GM19238 (cell line): Measurements from ENCODE around the gene ANO10.

ENCODE experiments used
- DNase-seq: peaks from one replicate; pipeline ENCODE4 v3.0.0; 2011; ENCODE audit warnings: low spot score; ENCODE audit not compliant: insufficient read length

Gene ANO10

GRCh38 chr3:43349716-43350115, 272.1 kb downstream of the ANO10 start:
- DNase-seq: no peak

DNA sequence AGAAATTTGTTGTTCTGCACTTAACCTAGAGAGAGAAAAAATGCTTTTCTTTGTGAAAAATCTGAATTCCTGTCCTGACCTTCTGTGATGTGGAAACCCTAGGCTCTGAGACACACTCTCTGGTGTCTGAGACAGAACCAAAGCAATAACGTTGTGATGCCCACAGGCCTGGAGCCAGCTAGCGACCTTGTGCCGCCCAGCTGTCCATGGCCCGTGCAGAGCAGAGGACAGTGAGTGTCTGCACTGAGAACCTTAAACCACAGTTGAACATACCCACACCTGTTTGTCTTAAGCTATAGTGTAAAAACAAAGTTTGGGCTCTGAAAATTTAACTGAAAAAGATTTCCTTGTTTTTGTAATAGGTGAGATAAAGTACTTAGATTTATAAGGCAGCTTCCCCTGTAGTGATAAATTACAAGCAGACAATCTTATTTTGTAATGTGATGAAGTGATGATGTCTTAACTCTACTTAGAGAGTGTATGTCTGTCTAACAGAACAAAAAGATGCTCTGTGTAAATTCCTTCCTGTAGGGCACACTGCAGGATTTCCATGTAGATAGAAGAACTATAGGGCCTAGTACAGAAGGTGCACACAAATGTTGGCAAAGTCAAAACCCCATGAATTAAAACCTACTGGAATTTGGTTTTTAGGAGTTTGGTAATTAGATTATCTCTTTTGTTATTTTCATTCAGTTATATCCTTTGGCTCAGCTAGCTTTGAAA, 272.8 kb downstream of the ANO10 start:
- DNase-seq: no peak

- DNase-seq: no peak
These were observed 273.5 kb downstream of the ANO10 start for GRCh38 chr3:43348350-43348749.

GRCh38 chr3:43347774-43348173, 274.0 kb downstream of the ANO10 start:
- DNase-seq: no peak

DNA sequence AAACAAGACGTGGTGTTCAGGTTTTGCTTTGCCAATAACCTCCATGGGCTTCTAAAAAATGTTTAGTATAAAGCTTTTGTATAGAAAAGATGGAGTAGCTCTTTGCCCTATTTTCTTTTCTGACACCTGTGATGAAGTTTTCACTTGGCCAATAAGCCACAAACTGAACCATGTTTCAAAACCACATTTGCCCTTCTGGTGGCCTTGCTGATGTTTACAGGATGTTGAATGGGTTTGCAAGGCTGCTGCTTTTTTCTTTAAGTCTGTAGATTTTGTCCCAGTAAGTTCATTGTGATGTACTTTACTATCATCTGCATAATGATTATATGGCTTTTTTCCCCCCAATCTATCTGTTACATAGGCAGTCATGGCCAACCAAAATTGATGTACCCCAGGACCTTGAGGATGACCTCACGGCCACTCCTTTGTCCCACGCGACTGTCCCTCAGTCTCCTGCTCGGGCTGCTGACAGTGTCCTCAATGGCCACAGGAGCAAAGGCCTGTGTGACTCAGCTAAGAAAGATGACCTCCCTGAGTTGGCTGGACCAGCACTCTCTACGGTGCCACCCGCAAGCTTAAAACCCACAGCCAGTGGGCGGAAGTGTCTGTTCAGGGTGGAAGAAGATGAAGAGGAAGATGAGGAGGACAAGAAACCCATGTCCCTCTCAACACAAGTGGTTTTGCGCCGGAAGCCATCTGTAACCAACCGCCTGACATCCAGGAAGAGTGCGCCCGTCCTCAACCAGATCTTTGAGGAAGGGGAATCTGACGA, 274.6 kb downstream of the ANO10 start:
- no peak for DNase-seq

DNA sequence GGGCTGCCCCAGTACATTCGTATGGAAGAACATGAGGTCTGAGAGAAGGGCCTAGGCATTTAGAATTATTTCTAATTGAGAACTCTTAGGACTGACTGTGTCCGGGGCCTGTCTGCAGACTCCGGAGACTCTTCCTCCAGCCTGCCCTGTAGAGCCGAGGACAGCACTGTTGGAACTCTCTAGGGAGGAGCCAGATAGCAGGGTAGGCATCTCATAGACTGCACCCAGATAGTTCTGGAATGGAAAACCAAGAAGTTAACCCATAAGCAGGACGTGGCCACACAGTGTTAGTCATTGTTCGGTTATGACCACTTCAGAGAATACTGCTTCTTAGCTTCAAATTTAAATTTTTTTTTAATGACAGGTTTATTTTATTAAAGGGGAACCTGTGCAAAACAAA, 275.9 kb downstream of the ANO10 start:
- DNase-seq: no peak

DNA sequence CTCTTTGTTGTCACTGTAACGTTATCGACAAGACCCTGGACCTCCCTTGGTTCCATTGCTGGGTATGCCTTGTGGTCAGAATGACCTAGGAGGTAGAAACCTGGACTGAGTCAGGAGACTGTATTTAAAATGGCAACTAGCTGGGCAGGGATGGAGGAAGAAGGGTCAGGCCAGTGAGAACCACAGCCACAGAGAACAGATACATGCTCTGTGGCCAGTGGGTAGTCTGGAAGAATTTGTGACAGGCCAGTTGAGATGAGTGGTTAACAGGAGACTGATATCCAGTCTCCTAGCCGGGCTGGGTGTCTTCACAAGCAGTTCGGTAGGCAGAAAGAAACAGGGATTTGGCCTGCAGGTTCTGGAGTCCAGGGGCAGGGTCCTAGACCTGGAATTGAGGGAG, 276.6 kb downstream of the ANO10 start:
- no peak for DNase-seq

- DNase-seq: no peak
These were observed 277.3 kb downstream of the ANO10 start for GRCh38 chr3:43344520-43344919.

DNA sequence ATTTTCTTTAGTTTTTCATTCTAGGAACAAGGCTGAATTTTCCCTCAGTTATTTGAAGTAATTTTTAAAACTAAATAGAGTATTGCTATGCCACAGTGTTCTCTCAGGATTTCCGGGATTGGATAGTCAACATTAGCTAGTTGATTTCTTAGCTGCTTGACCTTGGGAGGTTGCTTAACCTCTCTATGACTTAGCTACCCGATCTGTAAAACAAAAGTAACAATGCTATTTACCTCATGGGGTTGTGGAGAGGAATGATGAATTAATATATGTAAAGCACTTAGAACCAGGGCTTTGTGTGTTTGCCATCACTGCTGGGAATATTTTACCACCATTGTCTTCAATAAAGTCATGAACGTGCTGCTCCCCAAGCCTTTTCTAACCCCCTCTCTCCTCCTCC, 278.0 kb downstream of the ANO10 start:
- DNase-seq: no peak

DNA sequence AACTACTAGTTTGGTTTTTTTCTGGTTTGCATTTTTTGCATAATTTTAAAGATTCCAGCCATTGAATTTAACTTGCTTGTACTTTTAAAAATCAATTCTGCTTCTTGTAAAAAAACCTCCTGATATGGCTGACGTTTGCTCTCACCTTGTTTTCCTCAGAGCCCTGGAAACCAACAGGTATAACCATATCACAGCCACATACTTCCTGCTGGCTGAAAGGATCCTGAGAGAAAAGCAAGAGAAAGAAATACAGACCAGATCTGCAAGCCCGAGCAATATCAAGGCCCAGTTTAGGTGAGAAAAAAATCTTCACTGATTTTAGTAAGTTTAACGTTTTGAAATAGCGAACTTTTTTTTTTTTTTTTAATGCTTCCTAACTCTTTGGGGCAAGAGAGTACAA, 278.6 kb downstream of the ANO10 start:
- DNase-seq: no peak

DNA sequence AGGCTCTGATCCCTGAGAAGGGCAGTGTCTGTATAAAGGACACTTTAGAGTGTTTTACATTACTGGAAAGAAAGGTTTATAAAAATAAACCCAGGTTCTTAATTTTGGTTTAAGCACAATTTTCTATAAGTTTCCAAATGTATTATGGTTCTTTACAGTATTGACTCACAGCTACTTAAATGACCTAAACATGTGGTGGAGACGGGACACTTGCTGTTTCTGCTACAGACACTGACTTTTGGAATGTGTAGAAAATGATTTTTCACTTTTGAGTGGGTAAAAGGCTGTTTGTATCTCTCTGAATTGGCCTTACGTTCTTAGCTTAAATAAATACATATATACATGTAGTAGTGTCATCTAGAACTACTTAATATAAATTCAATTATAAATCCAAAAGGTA, 280.0 kb downstream of the ANO10 start:
- DNase-seq: no peak

- DNase-seq: no peak
These were observed 281.4 kb downstream of the ANO10 start for GRCh38 chr3:43340403-43340802.

DNA sequence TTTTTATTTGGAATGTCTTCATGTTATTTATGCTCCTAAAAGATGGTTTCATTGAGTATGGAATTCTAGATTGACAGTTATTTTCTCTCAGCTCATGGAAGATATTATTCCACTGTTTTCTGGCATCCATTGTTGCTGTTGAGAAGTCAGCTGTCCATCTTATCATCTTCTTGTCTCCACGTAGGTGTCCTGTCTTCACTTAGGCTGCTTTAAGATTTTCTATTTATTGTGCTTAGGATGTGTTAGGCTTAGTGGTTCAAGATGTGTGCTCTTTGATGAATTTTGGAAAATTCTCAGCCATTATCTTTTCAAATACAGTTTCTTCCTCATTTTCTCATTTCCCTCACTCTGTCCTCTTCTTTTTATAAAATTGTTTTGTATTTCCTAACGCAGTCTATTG, 283.5 kb downstream of the ANO10 start:
- no peak for DNase-seq

- no peak for DNase-seq
These were observed 286.0 kb downstream of the ANO10 start for GRCh38 chr3:43335799-43336198.

DNA sequence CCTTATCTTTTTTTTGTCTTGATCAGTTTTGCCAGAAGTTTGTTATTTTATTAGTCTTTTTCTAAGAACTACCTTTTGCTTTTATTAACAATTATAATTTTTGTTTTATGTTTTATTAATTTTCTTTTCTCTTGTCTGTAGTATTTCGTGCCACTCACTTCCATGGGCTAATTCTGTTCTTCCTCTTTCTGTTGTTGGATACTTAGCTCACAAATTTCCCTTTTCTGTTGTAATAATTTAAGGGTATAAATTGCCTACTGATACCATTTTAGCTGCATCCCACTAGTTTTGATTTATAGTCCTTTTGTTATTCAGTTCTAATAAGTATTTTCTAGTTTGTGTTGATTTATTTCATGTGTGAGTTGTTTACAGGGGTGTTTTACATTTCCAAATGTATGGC, 286.8 kb downstream of the ANO10 start:
- DNase-seq: no peak

GRCh38 chr3:43331381-43331780, 290.4 kb downstream of the ANO10 start:
- DNase-seq: no peak

DNA sequence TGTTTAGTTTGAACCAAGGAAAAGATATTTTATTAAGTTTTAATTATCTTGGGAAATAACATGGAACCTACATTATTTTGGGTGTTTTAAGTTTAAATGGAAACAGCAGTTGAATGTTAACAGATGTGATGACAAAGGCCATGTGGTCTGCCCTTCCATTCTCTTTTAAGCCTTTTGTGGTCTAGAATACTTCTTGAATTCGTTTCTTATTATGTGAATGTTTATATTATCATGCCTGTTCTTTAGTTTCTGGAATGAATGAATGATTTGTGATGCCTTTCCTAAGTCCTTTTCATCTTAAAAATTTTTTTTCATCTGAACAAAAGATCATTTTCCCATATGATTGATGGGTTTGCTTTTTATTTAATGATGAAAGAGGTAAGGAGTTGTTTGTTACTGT, 290.8 kb downstream of the ANO10 start:
- no peak for DNase-seq

DNA sequence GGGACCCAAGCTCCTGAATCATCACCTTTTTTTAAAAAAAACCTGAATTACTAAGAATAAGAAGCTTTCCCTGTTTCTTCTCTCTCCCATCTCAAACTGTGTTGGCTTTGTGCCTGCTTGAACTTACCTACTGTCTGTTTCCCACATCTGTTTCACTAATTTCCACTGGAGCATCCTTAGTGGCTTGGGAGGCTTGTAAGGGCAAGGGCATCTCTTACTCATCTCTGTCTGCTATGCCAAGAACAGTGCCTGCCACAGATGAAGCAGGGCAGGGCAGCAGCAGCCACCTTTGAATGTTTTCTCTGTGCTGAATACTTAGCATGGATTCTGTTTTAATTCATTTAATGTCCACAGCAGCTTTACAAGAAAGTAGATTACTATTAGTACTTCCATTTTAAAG, 293.2 kb downstream of the ANO10 start:
- no peak for DNase-seq

DNA sequence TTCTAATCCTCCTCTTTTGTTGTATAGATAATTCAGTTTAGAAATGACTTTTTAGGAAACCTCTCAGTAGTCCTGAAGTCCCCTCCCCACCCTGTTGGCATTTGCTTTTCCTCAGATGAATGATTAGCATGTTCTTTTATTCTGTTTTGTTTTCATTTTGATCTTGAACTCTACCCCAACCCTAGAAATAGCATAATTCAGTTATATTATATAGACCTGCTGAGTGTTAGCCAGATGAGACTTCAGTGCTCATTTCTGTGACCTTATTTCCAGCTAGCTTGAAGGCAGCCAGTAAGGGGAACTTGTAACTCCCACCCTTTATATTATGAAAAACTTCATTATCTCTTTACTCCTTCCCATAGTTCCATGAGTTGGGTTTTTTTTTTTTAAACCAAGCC, 294.2 kb downstream of the ANO10 start:
- DNase-seq: no peak

GRCh38 chr3:43326891-43327581, 294.8 kb downstream of the ANO10 start:
- DNase-seq: no peak

GRCh38 chr3:43323541-43323940, 298.3 kb downstream of the ANO10 start:
- no peak for DNase-seq

GRCh38 chr3:43320288-43320687, 301.5 kb downstream of the ANO10 start:
- no peak for DNase-seq

DNA sequence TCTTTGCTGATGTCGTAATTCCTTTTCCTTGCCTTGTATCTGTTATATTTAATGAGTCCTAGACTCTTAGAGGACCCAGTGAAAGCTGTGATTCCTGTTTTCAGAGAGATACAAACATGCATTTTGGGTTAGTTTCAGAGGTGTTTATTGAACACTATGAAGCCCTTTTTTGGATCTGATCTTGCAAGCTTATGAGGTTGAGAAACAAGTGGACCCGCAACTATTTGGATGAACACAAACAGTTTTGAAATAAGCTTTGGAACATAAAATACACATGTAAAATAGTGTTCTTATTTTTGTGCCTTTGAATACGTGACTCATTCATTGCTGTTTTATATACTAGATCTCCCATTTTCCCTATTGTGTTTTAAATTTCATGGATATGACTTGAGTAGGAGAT, 302.0 kb downstream of the ANO10 start:
- DNase-seq: no peak
